NT2/D1 (cell line): ENCODE data around the gene ATP5F1E.

ENCODE experiments used
- DNase-seq: peaks from one replicate; pipeline ENCODE4 v3.0.0-alpha.2; 2011; ENCODE audit warnings: low read depth, low spot score
- H3K27me3 ChIP-seq: 2 replicates; pipeline ENCODE4 v1.6.0; 2011; ENCODE audit warnings: mild to moderate bottlenecking; ENCODE audit not compliant: insufficient read length, insufficient read depth
- H3K36me3 ChIP-seq: 2 replicates; pipeline ENCODE4 v1.6.1; 2011; ENCODE audit warnings: mild to moderate bottlenecking, low read length, mixed read lengths; ENCODE audit not compliant: insufficient read depth, insufficient read length
- H3K4me1 ChIP-seq: 2 replicates; pipeline ENCODE4 v1.5.1; 2011; ENCODE audit not compliant: insufficient read depth, insufficient read length
- H3K4me3 ChIP-seq: 2 replicates; pipeline ENCODE4 v1.5.1; 2011; ENCODE audit warnings: low read depth; ENCODE audit not compliant: insufficient read length
- H3K9ac ChIP-seq: 2 replicates; pipeline ENCODE4 v1.6.0; 2011; ENCODE audit warnings: low read depth; ENCODE audit not compliant: insufficient read length
- H3K9me3 ChIP-seq: 2 replicates; pipeline ENCODE4 v1.5.1; 2011; ENCODE audit warnings: mild to moderate bottlenecking, low read length; ENCODE audit not compliant: insufficient read depth
- SUZ12 ChIP-seq: IDR thresholded peaks from 2 replicates; pipeline ENCODE4 v1.6.1; 2011; ENCODE audit not compliant: insufficient read length, insufficient read depth; ENCODE audit errors: extremely low read depth
- YY1 ChIP-seq: IDR thresholded peaks from 2 replicates; pipeline ENCODE4 v1.6.1; 2011; ENCODE audit not compliant: insufficient read length, insufficient read depth
- ZNF274 ChIP-seq: IDR thresholded peaks from 2 replicates; pipeline ENCODE4 v1.6.1; 2011; ENCODE audit warnings: mild to moderate bottlenecking, low read depth, low read length

Gene ATP5F1E

DNA sequence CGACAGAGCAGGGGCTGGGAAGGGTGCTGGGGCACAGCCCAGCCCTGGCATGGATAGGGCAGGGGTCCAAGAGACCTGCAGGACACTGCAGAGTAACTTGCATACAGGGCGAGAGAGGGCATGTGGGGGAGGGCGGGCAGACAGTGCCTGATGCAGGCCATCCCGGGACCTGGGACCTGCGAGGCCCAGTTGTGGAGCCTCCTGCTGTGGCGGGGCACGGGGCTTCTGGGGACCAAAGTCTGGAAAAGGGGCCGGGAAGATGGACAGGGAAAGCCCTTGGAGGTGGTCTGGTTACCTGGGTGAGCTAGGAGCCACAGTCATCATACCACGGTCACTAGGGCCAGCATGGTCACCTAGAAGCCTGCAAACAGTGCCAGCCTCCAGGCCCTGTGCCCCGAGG lies 13.3 kb downstream of the ATP5F1E start:
- Histone ChIP-seq H3K36me3 (peaks cover 10% of the 10 kb centered on the region), H3K9me3 (no peaks in the 10 kb centered on the region), H3K4me1 (peaks cover 13% of the 10 kb centered on the region), H3K27me3 (peaks cover 19% of the 10 kb centered on the region), H3K4me3 (no peak overlapping the region), H3K9ac (no peak overlapping the region)
- DNase-seq = no peak
- TF ChIP-seq SUZ12 = no peak
- TF ChIP-seq YY1 = no peak
- TF ChIP-seq ZNF274 = no peak

- Histone ChIP-seq H3K4me1 (peaks cover 13% of the 10 kb centered on the region), H3K9ac (no peak overlapping the region), H3K27me3 (peaks cover 21% of the 10 kb centered on the region), H3K4me3 (no peak overlapping the region), H3K36me3 (peaks cover under 1% of the 10 kb centered on the region), H3K9me3 (no peaks in the 10 kb centered on the region)
- DNase-seq = no peak
- TF ChIP-seq YY1 = no peak
Observed at GRCh38 chr20:59017493-59018231, 14.5 kb downstream of the ATP5F1E start.

- H3K9ac ChIP-seq = no peak overlapping the region
- H3K4me1 ChIP-seq = peaks cover 13% of the 10 kb centered on the region
- no peak overlapping the region for H3K4me3 ChIP-seq
- TF ChIP-seq YY1 = no peak
- no peak for TF ChIP-seq ZNF274
- no peak for TF ChIP-seq SUZ12
- no peaks in the 10 kb centered on the region for H3K36me3 ChIP-seq
- no peak for DNase-seq
- no peaks in the 10 kb centered on the region for H3K9me3 ChIP-seq
- H3K27me3 ChIP-seq = peaks cover 21% of the 10 kb centered on the region
Observed at GRCh38 chr20:59016795-59017492, 15.2 kb downstream of the ATP5F1E start.

DNA sequence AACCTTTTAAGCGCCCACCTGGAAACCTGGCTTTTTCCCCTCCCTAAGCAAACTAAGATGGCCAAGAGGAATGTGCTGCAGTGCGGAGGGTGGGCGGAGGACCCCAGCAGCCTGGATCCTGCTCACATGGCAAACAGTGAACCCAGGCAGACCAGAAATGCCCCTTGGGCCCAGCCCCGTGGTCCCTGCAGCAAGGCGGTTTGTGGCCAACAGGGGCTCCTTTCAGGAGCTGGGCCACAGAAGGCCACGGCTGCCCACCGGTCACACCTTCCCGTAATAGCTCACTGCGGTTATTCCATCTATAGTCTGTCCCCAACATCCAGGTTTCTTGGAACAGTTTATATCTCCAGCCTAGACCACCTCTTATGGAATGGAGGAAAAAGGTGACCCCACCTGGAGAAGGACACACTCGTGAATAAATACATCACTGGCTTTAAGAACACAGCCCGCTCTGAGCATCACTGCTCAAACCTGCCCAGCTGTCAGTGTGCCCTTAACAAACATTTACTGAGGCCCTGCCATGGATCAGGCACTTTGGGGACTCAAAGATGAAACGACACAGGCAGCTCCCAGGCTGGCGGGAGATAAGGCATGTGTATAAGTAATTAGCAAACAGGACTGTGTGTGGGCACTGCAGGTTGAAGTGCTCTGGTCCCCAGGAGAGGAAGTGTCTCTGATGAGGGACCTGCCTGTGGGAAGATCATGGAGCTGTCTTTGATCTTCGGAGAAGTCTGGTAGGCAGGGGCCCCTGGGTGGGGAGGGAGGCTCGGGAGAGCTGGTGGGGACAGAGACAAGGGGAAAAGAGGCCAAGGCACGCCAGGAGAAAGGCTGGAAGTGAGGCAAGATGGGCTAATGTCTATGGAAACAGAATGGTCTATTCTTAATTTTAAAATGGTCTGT lies 16.1 kb downstream of the ATP5F1E start:
- no peak for DNase-seq
- TF ChIP-seq ZNF274 (no peak), YY1 (no peak), SUZ12 (no peak)
- no peak overlapping the region for H3K9ac ChIP-seq
- no peaks in the 10 kb centered on the region for H3K36me3 ChIP-seq
- peaks cover 15% of the 10 kb centered on the region for H3K4me1 ChIP-seq
- no peak overlapping the region for H3K4me3 ChIP-seq
- peaks cover 21% of the 10 kb centered on the region for H3K27me3 ChIP-seq
- no peaks in the 10 kb centered on the region for H3K9me3 ChIP-seq

GRCh38 chr20:59015411-59015810 lies 16.7 kb downstream of the ATP5F1E start:
- no peak for DNase-seq
- H3K4me3 ChIP-seq = no peak overlapping the region
- no peak overlapping the region for H3K9ac ChIP-seq
- H3K36me3 ChIP-seq = no peaks in the 10 kb centered on the region
- peaks cover 18% of the 10 kb centered on the region for H3K4me1 ChIP-seq
- TF ChIP-seq SUZ12 (no peak), ZNF274 (no peak), YY1 (no peak)
- H3K9me3 ChIP-seq = no peaks in the 10 kb centered on the region
- peaks cover 23% of the 10 kb centered on the region for H3K27me3 ChIP-seq

DNA sequence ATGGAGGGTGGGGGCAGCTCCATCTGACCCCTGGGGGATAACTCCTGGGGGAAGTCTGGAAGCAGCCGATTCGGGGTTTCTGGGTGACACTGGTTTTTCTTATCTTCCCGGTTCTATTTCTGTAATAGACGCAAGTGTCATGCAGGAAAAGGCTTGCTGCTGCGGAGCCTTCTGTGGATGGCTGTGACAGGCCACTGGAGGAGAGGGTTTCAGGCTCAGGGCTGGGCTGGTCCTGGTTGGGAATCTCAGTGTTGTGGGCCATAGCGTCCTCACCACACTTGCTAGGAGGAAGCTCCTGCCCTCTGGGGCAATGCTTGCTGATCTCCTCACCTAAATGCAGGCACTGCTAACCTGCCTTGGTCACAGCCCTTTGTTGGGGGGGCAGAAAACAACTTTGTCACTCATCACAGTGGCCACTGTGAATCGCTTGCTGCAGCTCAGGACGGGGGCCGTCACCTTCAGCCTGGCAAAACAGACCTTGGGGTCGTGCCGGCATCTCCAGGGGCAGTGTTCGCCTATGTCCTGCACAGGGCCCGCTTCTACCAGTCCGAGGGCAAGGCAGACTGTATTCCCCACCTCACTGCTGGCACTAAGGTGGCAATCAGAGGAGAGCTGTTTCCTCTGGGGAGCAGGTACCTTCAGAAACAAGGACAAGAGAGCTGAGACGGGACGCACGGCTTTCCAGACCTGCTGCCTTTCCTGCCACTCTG lies 17.3 kb downstream of the ATP5F1E start:
- Histone ChIP-seq H3K4me1 (peaks cover 21% of the 10 kb centered on the region), H3K36me3 (no peaks in the 10 kb centered on the region), H3K27me3 (peaks cover 26% of the 10 kb centered on the region), H3K9ac (no peak overlapping the region), H3K9me3 (no peaks in the 10 kb centered on the region), H3K4me3 (no peak overlapping the region)
- no peak for DNase-seq
- TF ChIP-seq SUZ12 (no peak), ZNF274 (no peak)

DNA sequence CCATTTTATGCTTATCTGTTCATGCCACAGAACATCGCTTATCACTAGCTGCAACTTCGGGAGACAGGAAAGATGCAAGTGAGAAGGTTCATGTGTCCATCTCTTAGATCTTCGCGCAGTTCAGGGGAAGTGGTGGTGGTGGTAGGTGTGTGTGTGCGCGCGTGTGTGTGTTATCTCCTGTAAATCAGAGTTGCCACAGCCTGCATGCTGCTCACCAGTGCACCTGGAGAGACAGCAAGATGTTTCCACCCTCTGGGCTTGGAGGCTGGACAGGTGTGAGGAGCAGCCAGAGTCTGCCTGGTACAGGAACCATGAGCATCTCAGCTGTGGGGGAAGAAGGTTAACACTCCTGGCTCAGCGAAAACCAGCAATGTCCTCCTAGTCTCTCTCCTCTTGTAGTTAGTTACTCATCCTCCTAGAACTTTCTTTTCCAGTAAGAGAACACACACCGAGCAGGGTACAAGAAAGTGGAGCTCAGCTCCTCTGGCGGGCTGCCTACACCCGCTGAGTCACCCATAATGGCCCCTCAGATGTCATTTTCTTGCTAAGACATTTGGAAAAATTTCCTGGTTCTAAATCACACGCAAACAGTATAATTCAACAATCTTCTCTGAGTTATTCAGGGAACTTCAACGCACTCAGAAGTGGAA lies 18.1 kb downstream of the ATP5F1E start:
- H3K27me3 ChIP-seq = peaks cover 28% of the 10 kb centered on the region
- H3K36me3 ChIP-seq = no peaks in the 10 kb centered on the region
- DNase-seq = no peak
- H3K9ac ChIP-seq = no peak overlapping the region
- H3K4me1 ChIP-seq = peaks cover 18% of the 10 kb centered on the region
- TF ChIP-seq YY1 (no peak), ZNF274 (no peak), SUZ12 (no peak)
- H3K9me3 ChIP-seq = no peaks in the 10 kb centered on the region
- H3K4me3 ChIP-seq = no peak overlapping the region
